ENCODE measurements around the gene CNKSR3.

DNA sequence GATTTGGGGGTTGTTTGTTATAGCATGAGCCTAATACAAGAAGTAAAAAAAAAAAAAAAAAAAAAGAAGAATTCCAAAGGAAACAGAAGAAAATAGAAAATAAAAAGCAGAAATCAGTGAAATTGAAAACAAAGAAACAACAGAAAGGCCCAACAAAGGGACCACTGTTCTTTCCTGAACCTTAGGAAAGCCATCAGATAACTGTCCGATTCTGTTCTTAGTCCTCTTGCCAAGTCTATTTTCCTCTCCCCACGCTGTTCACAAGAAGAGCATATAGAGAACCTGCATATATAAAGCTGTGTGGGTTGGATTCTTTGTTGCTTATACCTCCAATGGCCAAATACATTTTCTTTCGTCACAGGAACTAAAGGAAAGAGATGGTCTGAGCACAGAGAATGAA lies 115.9 kb downstream of the CNKSR3 start:
- TF ChIP-seq EZH2 (IDR thresholded peaks at IDR 0.05): no peak
- TF ChIP-seq POLR2AphosphoS5 (IDR thresholded peaks at IDR 0.05; ENCODE audit: borderline replicate concordance, low read depth, low read length): no peak
